Karpas-422 (cell line): ENCODE measurements around the gene DVL3. TPM values are rescaled to one million over a fixed set of nuclear protein-coding genes. Genes with fewer than 3 reads are reported as not detected.

Source experiments
- DNase-seq: peaks from one replicate; pipeline ENCODE4 v3.0.0-alpha.2; 2015
- H2AFZ ChIP-seq: fragments of 200-600 bp; sonication (generic); 2 replicates; pipeline ENCODE4 v1.6.1; 2014; ENCODE audit warnings: antibody characterized with exemption, low read length, mixed read lengths
- H3K27ac ChIP-seq: fragments of 200-600 bp; sonication (generic); 2 replicates; pipeline ENCODE4 v1.5.1; 2014; ENCODE audit warnings: mild to moderate bottlenecking, low read length, moderate library complexity
- H3K27me3 ChIP-seq: fragments of 200-600 bp; sonication (generic); 2 replicates; pipeline ENCODE4 v1.6.1; 2014; ENCODE audit warnings: low read length, mixed read lengths
- H3K36me3 ChIP-seq: fragments of 200-600 bp; sonication (generic); 2 replicates; pipeline ENCODE4 v1.6.1; 2014; ENCODE audit warnings: low read length, mixed read lengths; ENCODE audit not compliant: insufficient read depth
- H3K4me1 ChIP-seq: fragments of 200-600 bp; sonication (generic); 2 replicates; pipeline ENCODE4 v1.6.1; 2014; ENCODE audit warnings: mild to moderate bottlenecking, low read length, mixed read lengths
- H3K4me2 ChIP-seq: fragments of 200-600 bp; sonication (generic); 2 replicates; pipeline ENCODE4 v1.6.1; 2014; ENCODE audit warnings: low read length, low read depth, mild to moderate bottlenecking; ENCODE audit not compliant: poor library complexity, severe bottlenecking
- H3K4me3 ChIP-seq: fragments of 200-600 bp; sonication (generic); 2 replicates; pipeline ENCODE4 v1.5.1; 2014; ENCODE audit warnings: mild to moderate bottlenecking, antibody characterized with exemption, low read length, mixed read lengths
- H3K79me2 ChIP-seq: fragments of 200-600 bp; sonication (generic); 2 replicates; pipeline ENCODE4 v1.6.1; 2014; ENCODE audit warnings: mild to moderate bottlenecking, low read length, mixed read lengths
- H3K9ac ChIP-seq: fragments of 200-600 bp; sonication (generic); 2 replicates; pipeline ENCODE4 v1.6.0; 2014; ENCODE audit warnings: low read length
- H3K9me2 ChIP-seq: fragments of 200-600 bp; sonication (generic), shearing (Covaris generic); replicated peaks from 2 replicates; pipeline ENCODE4 v1.6.0; 2014; ENCODE audit warnings: mild to moderate bottlenecking, low read length, moderate library complexity; ENCODE audit not compliant: insufficient read depth
- H3K9me3 ChIP-seq: fragments of 300-700, 200-600 bp; sonication (generic); 2 replicates; pipeline ENCODE4 v1.6.1; 2014; ENCODE audit warnings: low read length, mixed read lengths
- H4K20me1 ChIP-seq: fragments of 200-600 bp; sonication (generic); 2 replicates; pipeline ENCODE4 v1.6.1; 2014; ENCODE audit warnings: mild to moderate bottlenecking, antibody characterized with exemption, low read length, low read depth; ENCODE audit not compliant: insufficient read depth
- total RNA-seq: library from RNA; depleted of rRNA; stranded (reverse); fragments of >200 nt; shearing (Covaris generic); gene quantifications from 2 replicates; pipeline ENCODE4 v1.2.3, GENCODE V29; 2014; ENCODE audit warnings: low replicate concordance

Gene DVL3
- total RNA-seq, 1 experiment from 2014 or later, result 62.1 TPM

DNA sequence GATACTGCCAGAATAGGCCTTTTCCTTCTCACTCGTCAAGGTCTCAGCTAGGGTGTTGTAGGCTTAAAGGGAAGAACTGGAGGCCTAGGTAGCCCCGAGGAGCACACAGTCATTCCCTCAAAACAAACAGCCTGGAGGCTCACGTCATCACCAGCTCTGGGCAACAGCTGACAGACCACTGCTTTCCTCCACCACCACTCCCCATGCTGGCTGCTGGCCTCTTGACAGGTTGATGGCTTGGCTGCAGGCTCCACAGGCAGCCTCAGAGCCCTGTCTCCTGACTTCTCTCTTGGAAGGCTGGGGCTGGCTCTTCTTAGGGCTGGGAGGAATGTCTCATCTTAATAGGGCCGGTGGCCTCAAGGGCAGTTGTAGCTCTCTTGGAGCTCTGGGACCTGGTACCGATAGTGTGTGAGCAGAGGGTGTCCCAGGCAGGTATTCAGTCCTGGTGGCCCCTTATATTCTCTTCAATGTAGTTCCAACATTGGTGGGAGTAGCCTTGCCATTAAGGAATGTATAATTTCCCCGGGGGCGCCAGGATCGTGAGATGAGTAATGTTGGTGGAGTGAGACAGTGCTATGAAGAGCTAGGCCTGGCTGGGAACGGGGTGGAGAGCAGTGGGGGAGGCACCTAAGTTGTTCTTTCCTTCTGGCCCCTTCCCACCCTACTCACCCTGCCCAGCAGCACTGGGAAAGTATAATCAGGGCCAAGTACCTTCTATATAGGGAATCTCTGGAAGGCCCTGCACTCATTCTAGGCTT is 13.4 kb downstream of the DVL3 start:
- Histone ChIP-seq H3K9ac (no peak overlapping the region), H4K20me1 (peaks cover 4% of the 10 kb centered on the region; the same call in 1 of the 2 replicates), H3K36me3 (peaks cover 34% of the 10 kb centered on the region), H3K9me3 (no peaks in the 10 kb centered on the region), H2AFZ (no peak overlapping the region), H3K27me3 (no peaks in the 10 kb centered on the region), H3K27ac (no peak overlapping the region), H3K4me2 (no peak overlapping the region), H3K4me3 (no peak overlapping the region), H3K4me1 (no peaks in the 10 kb centered on the region), H3K9me2 (no peaks in the 10 kb centered on the region), H3K79me2 (peaks cover 5% of the 10 kb centered on the region; the same call in 1 of the 2 replicates)
- no peak for DNase-seq

DNA sequence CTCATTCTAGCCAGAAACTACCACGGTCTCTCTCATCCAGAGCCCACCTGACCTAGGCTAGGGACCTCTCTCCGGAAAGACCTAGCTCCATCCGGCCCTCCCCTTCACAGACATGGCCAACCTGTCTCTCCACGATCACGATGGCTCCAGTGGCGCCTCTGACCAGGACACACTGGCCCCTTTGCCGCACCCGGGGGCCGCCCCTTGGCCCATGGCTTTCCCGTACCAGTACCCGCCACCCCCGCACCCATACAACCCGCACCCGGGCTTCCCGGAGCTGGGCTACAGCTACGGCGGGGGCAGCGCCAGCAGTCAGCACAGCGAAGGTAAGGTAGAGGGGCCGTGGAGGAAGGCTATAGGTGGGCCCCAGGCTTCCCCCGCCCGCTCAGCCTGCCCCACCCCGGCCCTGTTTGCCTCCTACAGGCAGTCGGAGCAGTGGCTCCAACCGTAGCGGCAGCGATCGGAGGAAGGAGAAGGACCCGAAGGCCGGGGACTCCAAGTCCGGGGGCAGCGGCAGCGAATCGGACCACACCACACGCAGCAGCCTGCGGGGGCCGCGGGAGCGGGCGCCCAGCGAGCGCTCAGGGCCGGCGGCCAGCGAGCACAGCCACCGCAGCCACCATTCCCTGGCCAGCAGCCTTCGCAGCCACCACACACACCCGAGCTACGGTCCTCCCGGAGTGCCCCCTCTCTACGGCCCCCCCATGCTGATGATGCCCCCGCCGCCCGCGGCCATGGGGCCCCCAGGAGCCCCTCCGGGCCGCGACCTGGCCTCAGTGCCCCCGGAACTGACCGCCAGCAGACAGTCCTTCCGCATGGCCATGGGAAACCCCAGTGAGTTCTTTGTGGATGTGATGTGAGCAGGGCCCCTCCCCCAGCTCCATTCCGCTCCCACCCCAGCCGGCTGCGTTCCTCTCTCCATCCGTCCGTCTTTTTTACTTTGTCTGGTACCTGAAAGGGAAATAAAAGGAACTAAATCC is 15.0 kb downstream of the DVL3 start:
- H3K9ac ChIP-seq, result no peak overlapping the region
- no peak overlapping the region for H3K27ac ChIP-seq
- H3K36me3 ChIP-seq, result peaks cover 30% of the 10 kb centered on the region
- no peaks in the 10 kb centered on the region for H3K27me3 ChIP-seq
- no peak overlapping the region for H3K4me3 ChIP-seq
- no peaks in the 10 kb centered on the region for H3K9me2 ChIP-seq
- no peaks in the 10 kb centered on the region for H4K20me1 ChIP-seq
- peaks cover 6% of the 10 kb centered on the region for H3K4me1 ChIP-seq
- peaks cover 5% of the 10 kb centered on the region for H3K79me2 ChIP-seq
- no peak overlapping the region for H3K4me2 ChIP-seq
- no peaks in the 10 kb centered on the region for H3K9me3 ChIP-seq
- no peak overlapping the region for H2AFZ ChIP-seq
- DNase-seq, result no peak

DNA sequence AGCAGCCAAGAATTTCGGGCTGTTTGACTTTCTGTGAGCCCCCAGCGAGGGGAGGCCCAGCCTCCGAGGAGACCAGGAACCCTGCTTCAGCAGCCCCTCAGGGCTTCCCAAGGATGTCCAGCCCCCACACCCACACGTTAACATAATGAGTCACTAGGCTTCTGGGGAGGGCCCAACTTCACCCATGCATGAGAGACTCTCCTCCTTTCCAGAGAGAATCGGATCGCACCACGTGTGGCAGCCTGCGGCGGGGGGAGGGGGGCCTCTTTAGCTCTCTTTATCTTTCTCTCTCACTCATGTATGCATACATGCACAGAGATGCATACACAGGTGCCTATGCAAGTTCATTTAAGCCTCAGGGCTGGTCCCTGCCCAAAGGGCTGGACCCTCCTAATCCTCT is 16.4 kb downstream of the DVL3 start:
- Histone ChIP-seq H3K9ac (no peak overlapping the region), H3K36me3 (peaks cover 16% of the 10 kb centered on the region; the same call in 1 of the 2 replicates), H3K4me2 (no peak overlapping the region)

DNA sequence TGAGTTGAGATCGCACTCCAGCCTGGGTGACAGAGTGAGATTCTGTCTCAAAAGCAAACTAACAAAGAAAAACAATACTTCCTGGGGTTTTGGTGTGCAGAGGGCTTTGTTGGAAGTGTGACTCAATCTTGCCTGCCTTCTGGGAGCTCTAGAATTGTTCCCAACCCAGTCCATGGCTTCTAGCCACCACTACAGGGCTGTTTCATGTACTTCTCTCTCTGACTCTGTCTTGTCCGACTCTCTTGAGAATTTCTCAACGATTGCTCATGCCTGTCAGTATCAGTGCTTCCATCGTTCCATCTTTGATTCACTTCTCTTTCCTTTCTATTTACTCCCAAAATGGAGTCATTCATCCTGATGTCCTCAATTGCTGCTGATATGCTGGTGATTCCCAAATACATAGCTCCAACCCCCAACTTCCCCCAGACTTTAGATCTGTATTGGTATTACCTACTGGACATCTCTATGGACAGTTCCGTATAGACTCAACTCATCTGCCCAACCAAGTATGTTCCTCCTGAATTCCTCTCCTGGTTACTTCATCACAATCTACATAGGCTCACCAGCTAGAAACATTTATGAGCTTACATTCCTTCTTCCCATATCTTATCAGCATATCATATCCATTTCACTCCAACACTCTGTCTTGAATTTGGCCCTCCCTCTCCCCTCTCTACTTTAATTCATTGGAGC is 17.6 kb downstream of the DVL3 start:
- no peak overlapping the region for H3K27ac ChIP-seq
- no peak overlapping the region for H2AFZ ChIP-seq
- no peaks in the 10 kb centered on the region for H3K27me3 ChIP-seq
- no peak overlapping the region for H3K4me2 ChIP-seq
- no peak for DNase-seq
- H3K4me1 ChIP-seq, result peaks cover 27% of the 10 kb centered on the region
- H4K20me1 ChIP-seq, result no peaks in the 10 kb centered on the region
- no peak overlapping the region for H3K9ac ChIP-seq
- H3K4me3 ChIP-seq, result no peak overlapping the region
- peaks cover 15% of the 10 kb centered on the region for H3K36me3 ChIP-seq
- H3K79me2 ChIP-seq, result peaks cover 30% of the 10 kb centered on the region
- no peaks in the 10 kb centered on the region for H3K9me3 ChIP-seq
- no peaks in the 10 kb centered on the region for H3K9me2 ChIP-seq

More for the DNA sequence above, 16.4 kb downstream of the DVL3 start:
- H3K4me3 ChIP-seq, result no peak overlapping the region
- no peak overlapping the region for H2AFZ ChIP-seq
- H3K79me2 ChIP-seq, result peaks cover 19% of the 10 kb centered on the region
- no peaks in the 10 kb centered on the region for H3K9me2 ChIP-seq
- H3K27ac ChIP-seq, result no peak overlapping the region
- H3K27me3 ChIP-seq, result no peaks in the 10 kb centered on the region
- peaks cover 17% of the 10 kb centered on the region for H3K4me1 ChIP-seq
- H4K20me1 ChIP-seq, result no peaks in the 10 kb centered on the region
- no peaks in the 10 kb centered on the region for H3K9me3 ChIP-seq
- no peak for DNase-seq

DNA sequence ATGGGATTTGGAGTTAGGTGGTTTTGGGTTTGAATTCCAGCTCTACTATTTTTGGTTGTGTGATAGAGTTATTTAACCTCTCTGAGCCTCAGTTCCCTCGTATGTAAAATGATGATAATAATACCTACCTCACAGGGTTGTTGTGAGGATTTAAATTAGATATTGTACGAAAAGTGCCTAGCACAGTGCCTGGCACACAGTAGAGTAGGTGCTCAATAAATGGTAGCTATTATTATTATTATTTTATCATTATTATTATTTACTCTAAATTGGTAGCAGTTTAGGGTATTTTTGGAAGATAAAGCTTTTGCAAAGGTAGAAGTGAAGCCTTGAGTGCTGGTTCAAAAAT is 18.2 kb downstream of the DVL3 start:
- Histone ChIP-seq H4K20me1 (no peaks in the 10 kb centered on the region), H3K9ac (no peak overlapping the region), H3K36me3 (peaks cover 19% of the 10 kb centered on the region), H3K4me3 (no peak overlapping the region), H3K27me3 (no peaks in the 10 kb centered on the region), H3K79me2 (peaks cover 35% of the 10 kb centered on the region), H3K9me3 (no peaks in the 10 kb centered on the region), H2AFZ (no peak overlapping the region), H3K4me1 (peaks cover 27% of the 10 kb centered on the region), H3K4me2 (no peak overlapping the region), H3K27ac (no peak overlapping the region), H3K9me2 (no peaks in the 10 kb centered on the region)
- DNase-seq, result no peak

DNA sequence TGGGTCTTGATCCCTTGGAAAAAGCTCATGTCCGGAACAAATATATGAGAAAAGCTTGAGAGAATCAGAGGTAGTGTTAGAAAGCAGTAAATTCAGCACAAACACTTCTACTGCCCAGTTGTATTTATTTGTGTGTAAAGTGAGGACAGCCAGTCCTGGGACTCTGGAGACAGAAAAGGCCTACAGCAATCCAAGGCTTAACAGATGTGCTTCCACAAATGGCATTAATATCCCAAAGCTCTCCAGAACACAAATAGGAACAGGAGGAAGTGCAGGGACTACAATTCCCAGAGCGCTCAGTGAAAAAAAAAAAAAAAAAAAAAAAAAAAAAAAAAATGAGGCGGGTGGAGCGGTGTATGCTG is 19.1 kb downstream of the DVL3 start:
- Histone ChIP-seq H3K4me2 (peak overlapping the region; percentile 46), H3K27ac (no peak overlapping the region), H3K36me3 (peaks cover 22% of the 10 kb centered on the region), H3K27me3 (no peaks in the 10 kb centered on the region), H3K9ac (peak overlapping the region; percentile 35; the same call in 1 of the 2 replicates), H2AFZ (no peak overlapping the region), H3K9me3 (no peaks in the 10 kb centered on the region), H3K4me3 (peak overlapping the region; percentile 50; the same call in 1 of the 2 replicates), H4K20me1 (no peaks in the 10 kb centered on the region), H3K79me2 (peaks cover 40% of the 10 kb centered on the region), H3K4me1 (peaks cover 27% of the 10 kb centered on the region), H3K9me2 (no peaks in the 10 kb centered on the region)
- DNase-seq, result no peak

DNA sequence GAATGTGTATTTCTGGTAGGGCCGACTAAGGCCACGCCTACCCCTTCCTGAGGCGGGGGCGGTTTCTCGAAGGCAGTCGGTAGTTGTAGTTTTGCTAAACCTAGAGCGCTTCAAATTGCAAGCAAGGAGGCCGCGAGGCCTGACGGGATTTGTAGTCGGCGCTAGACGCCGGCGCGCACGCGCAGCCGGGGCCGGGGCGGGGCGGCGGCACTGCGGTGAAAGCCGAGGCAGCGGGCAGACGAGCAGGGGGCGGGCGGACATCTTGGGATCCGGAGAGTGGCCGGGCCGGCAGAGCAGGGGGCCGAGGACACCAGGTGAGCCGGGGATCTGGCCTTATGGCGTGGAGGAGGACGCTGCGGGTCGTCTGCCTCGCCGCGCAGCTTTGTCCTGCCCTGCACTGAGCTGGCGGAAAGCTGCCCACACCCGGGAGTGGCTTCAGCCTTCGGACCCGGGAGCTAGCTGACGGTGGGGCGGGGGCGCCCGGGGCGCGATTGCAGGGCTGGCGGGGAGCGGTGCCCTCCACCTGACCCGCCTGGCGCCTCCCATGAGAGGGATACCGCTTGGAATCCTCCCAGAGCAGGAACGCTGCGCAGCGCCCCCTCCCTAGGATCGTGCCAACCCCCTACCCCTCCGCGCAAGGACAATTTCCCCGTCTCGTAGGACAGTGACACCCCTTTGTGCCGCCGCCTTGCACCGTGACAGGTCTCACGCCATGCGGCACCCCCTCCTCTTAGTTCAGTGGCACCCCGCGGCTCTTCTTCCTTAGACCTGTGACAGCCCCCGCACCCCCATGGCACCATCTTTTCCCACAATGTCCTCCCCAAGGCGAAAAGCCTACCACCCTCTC is 19.7 kb downstream of the DVL3 start, which contains the start of gene AP2M1:
Gene AP2M1 (plus strand): TSS at position 210 of the 847 bp plus-strand sequence. CDS start 2,139 bp downstream, outside the sequence.
- Histone ChIP-seq H3K9me3 (no peaks in the 10 kb centered on the region), H3K36me3 (peaks cover 24% of the 10 kb centered on the region), H3K4me1 (peaks cover 27% of the 10 kb centered on the region), H4K20me1 (no peaks in the 10 kb centered on the region), H3K9ac (peak within 1 kb of the TSS; percentile 87), H3K9me2 (no peaks in the 10 kb centered on the region), H3K4me2 (peak within 1 kb of the TSS; percentile 94), H3K27me3 (no peaks in the 10 kb centered on the region), H3K79me2 (peaks cover 40% of the 10 kb centered on the region), H3K27ac (no peak within 1 kb of the TSS; the same call in 1 of the 2 replicates), H2AFZ (peak within 1 kb of the TSS; percentile 72), H3K4me3 (peak within 1 kb of the TSS; percentile 86)
- DNase-seq, result peak; percentile 100
